Liver (tissue), 3 donors: ENCODE data around the gene CFAP61.

Experiments
- FOXA1 ChIP-seq: IDR thresholded peaks from 2 replicates; pipeline ENCODE4 v1.6.1; 2016; ENCODE audit warnings: antibody characterized with exemption
- FOXA2 ChIP-seq: IDR thresholded peaks from 2 replicates; pipeline ENCODE4 v1.6.1; 2016; ENCODE audit warnings: antibody characterized with exemption
- GABPA ChIP-seq, 2 donors: IDR thresholded peaks in 1 of 2; conservative IDR thresholded peaks in 1 of 2; 2 replicates each; pipeline ENCODE4 v1.6.1; 2016; ENCODE audit warnings: antibody characterized with exemption in 2 of 2, mild to moderate bottlenecking in 1 of 2, moderate library complexity in 1 of 2
- TAF1 ChIP-seq: conservative IDR thresholded peaks from 2 replicates; pipeline ENCODE4 v1.6.1; 2016; ENCODE audit warnings: antibody characterized with exemption, mild to moderate bottlenecking
- YY1 ChIP-seq: IDR thresholded peaks from 2 replicates; pipeline ENCODE4 v1.6.1; 2016; ENCODE audit warnings: antibody characterized with exemption, mild to moderate bottlenecking
- TF ChIP-seq, protein P1 (sequence below): fragments of 150-350 bp; IDR thresholded peaks from 2 replicates; pipeline ENCODE4 v1.5.1; 2017; ENCODE audit warnings: improper control_type of control experiment, low read depth, low read length; ENCODE audit not compliant: missing input control
- TF ChIP-seq, protein P2 (sequence below): IDR thresholded peaks from 2 replicates; pipeline ENCODE4 v1.6.1; 2016; ENCODE audit warnings: antibody characterized with exemption
- TF ChIP-seq, protein P3 (sequence below): IDR thresholded peaks from 2 replicates; pipeline ENCODE4 v1.6.1; 2016; ENCODE audit warnings: antibody characterized with exemption
- TF ChIP-seq, protein P4 (sequence below): IDR thresholded peaks from 2 replicates; pipeline ENCODE4 v1.6.1; 2016; ENCODE audit warnings: antibody characterized with exemption, mild to moderate bottlenecking
- donor health status: healthy.
- donor health status: healthy.

DNA sequence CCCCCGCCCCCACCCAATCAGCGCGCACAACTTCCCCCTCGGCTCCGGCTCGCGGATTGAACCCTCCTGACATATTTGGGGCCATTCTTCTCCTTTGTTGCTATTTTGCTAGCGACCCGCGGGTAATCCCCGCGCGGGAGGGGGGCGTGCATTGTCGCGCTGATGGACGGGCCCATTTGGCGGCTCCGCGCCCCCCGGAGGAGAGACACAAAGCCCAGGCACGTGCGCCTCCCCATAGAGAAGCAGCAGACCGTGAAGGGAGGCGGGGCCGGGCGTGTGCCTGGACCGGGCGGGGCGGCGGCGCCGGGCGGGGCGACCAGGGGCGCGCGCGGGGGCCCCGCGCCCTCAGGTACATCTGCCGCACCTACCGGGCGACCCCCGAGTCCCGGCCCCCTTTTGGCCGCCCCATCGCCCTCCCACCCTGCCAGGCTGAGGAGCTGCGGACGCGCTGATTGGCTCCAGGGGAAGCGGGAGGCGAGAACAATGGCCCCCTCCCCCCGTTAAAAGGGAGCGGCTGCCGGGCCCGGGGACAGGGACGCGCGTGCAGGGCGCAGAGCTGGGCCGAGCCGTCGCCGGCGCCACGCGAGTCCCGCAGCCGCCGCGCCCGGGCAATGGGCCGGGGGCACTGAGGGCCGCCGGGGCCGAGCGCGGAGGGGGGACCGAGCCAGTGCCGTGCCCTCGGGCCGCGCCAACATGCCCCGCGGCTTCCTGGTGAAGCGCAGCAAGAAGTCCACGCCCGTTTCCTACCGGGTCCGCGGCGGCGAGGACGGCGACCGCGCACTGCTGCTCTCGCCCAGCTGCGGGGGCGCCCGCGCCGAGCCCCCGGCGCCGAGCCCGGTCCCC lies 315.5 kb downstream of the CFAP61 start, which contains the start of gene INSM1:
- TF ChIP-seq, protein P1, sequence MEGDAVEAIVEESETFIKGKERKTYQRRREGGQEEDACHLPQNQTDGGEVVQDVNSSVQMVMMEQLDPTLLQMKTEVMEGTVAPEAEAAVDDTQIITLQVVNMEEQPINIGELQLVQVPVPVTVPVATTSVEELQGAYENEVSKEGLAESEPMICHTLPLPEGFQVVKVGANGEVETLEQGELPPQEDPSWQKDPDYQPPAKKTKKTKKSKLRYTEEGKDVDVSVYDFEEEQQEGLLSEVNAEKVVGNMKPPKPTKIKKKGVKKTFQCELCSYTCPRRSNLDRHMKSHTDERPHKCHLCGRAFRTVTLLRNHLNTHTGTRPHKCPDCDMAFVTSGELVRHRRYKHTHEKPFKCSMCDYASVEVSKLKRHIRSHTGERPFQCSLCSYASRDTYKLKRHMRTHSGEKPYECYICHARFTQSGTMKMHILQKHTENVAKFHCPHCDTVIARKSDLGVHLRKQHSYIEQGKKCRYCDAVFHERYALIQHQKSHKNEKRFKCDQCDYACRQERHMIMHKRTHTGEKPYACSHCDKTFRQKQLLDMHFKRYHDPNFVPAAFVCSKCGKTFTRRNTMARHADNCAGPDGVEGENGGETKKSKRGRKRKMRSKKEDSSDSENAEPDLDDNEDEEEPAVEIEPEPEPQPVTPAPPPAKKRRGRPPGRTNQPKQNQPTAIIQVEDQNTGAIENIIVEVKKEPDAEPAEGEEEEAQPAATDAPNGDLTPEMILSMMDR: no peak
- TF ChIP-seq, protein P2, sequence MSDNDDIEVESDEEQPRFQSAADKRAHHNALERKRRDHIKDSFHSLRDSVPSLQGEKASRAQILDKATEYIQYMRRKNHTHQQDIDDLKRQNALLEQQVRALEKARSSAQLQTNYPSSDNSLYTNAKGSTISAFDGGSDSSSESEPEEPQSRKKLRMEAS: no peak
- TF ChIP-seq, protein P3, sequence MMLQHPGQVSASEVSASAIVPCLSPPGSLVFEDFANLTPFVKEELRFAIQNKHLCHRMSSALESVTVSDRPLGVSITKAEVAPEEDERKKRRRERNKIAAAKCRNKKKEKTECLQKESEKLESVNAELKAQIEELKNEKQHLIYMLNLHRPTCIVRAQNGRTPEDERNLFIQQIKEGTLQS: no peak
- TF ChIP-seq TAF1 (no peak), YY1 (no peak), GABPA (IDR thresholded peaks at IDR 0.05 in 1 of 2, conservative IDR thresholded peaks at IDR 0.05 in 1 of 2) (no peak), FOXA1 (no peak), FOXA2 (no peak)
- TF ChIP-seq, protein P4, sequence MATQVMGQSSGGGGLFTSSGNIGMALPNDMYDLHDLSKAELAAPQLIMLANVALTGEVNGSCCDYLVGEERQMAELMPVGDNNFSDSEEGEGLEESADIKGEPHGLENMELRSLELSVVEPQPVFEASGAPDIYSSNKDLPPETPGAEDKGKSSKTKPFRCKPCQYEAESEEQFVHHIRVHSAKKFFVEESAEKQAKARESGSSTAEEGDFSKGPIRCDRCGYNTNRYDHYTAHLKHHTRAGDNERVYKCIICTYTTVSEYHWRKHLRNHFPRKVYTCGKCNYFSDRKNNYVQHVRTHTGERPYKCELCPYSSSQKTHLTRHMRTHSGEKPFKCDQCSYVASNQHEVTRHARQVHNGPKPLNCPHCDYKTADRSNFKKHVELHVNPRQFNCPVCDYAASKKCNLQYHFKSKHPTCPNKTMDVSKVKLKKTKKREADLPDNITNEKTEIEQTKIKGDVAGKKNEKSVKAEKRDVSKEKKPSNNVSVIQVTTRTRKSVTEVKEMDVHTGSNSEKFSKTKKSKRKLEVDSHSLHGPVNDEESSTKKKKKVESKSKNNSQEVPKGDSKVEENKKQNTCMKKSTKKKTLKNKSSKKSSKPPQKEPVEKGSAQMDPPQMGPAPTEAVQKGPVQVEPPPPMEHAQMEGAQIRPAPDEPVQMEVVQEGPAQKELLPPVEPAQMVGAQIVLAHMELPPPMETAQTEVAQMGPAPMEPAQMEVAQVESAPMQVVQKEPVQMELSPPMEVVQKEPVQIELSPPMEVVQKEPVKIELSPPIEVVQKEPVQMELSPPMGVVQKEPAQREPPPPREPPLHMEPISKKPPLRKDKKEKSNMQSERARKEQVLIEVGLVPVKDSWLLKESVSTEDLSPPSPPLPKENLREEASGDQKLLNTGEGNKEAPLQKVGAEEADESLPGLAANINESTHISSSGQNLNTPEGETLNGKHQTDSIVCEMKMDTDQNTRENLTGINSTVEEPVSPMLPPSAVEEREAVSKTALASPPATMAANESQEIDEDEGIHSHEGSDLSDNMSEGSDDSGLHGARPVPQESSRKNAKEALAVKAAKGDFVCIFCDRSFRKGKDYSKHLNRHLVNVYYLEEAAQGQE: no peak
